ENCODE results near the gene TEAD3.

TEAD3 gene

DNA sequence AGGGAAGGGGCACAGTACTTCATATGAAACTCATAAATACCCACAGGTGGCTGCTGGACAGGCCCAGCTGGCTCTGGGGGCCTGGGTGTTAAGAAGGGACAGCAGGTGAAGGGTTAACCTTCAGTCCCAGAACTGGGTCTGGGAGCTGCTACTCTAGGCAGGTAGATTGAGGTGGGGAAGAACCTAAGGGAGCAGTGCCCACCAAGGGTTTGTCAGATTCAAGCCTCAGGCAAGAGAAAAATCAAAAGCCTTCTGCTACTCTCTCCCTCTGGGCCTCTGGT lies 23.1 kb downstream of the TEAD3 start:
- no peak for DNase-seq

DNA sequence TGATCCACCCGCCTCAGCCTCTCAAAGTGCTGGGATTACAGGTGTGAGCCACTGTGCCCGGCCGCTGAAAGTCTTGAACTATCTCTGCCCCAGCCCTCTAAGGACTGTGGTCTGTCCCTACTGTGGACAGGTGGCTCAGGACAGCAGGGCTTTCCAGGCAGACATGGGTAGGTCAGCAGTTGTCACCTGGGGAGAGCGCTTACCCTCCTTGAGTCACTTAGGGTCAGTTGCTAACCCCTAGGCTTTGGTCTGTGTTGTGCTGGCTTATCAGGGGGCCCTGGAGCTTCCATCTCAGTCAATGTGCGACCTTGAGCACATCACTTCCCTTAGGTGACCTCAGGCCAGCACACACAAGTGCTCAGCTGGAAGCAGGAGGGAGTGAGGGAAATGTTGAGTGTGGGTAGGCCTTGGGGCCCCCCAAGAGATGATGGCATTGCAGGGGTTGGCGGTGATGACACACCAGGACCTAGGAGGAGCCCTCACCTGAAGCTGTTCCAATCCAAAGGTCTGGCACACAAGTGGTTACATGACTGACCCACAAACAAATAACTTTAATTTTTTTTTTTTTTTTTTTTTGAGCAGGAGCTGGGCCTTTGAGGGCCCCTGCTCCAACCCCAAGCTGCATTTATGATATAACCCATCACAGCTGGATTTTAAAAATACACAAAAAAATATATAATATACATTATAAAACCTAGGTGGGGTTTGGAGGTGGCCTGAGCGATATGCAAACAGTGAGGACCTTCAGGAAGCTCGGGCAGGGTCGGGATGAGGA lies 23.6 kb downstream of the TEAD3 start:
- DNase-seq: no peak

DNA sequence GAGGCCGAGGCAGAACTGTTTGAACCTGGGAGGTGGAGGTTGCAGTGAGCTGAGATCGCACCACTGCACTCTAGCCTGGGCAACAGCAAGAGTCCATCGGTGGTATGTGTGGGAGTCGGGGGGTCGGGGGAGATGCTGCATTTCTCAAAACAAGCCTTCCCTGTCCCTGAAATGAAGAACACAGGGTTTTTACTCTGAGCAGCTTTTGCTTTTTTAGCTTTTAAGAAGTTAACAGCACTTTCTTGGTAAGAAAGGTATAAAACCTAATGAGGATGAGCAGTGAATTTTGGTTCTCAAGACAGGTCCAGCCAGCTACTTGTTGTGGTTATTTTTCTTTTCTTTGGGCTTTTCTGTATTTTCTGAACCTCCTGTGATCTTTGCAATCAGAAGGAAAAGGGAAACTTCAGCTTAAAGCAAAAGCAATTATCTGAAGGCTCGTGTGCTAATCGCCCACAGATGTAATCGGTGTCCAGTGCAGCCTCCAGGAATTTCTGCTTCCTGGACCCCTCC lies 25.0 kb downstream of the TEAD3 start:
- no peak for DNase-seq

DNA sequence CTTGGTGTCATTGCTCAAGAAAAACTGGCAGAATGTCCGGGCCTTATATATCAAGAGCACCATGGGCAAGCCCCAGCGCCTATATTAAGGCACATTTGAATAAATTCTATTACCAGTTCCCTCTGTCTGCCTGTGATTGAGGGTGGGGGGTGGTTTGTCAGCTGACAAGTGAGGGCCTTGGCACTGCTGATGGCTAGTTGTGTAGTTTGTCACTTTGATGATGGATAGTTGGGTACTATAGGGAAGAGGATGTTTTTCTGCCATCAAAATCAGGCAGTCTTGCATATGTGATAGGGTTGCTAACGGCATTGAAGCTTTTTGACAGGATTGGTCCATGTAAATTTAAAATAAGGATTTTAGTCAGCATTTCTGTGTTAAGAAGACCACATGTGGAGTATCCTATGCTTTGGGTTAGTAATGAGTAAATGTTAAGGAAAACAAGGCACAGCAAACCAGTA lies 26.2 kb downstream of the TEAD3 start:
- no peak for DNase-seq

DNA sequence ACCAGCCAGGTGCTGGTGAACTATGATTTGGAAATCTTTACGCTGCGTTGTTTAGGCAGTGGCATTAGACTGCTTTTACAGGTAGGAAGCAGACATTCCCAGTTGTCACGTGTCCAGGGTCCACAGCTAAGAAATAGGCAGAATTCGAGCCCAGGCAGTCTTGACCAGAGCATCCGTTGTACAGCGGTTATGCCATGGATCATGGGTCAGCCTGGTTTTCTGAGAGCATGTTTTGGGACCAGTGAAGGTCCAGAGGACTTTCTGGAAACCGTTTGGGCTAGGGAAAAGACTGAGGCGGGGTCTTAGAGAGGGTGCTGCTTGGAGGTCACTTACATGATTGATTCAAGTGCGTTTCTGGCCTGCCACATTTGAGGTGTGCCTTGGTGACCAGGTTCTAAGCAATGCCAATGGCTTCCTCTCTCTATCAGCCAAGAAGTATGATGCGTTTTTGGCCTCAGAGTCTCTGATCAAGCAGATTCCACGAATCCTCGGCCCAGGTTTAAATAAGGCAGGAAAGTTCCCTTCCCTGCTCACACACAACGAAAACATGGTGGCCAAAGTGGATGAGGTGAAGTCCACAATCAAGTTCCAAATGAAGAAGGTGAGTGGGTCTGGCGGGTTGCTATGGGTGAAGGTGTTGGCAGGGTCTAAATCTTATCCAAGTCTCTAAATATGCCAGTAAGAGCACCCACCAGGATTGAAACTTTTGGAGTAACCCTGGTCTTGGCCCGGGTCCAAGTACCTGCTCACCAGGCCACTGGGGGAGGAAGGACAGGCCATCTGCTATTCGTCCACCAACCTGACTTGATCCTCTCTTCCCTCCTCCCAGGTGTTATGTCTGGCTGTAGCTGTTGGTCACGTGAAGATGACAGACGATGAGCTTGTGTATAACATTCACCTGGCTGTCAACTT lies 26.9 kb downstream of the TEAD3 start:
- no peak for DNase-seq

DNA sequence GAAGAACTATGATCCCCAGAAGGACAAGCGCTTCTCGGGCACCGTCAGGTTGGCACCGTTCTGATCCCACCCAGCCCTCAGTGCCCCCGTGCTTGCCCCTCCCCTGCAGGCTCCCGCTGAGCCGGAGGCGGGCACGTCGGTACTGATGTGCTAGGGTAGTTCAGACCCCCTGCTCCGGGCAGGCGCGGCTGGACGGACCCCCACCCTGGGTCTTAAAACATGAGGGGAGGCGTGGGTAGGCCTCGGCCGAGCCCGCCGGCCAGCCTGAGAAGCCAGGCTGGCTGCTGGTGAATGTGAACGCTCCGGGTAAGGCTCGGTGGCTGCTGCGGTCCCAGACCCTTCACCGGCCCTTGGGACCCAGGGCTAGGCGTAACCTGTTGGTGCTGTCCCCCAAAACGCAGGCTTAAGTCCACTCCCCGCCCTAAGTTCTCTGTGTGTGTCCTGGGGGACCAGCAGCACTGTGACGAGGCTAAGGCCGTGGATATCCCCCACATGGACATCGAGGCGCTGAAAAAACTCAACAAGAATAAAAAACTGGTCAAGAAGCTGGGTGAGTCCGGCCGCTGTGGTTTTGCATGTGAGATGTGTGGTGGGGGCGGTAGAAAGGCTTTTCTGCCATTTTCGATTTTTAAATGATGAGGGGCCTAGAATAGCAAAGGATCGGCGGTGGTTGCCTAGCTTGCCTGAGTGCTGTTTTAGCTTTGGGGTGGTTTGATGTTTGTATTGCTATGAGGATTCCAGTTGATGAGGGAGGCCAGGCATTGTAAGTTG lies 27.7 kb downstream of the TEAD3 start:
- no peak for DNase-seq

DNA sequence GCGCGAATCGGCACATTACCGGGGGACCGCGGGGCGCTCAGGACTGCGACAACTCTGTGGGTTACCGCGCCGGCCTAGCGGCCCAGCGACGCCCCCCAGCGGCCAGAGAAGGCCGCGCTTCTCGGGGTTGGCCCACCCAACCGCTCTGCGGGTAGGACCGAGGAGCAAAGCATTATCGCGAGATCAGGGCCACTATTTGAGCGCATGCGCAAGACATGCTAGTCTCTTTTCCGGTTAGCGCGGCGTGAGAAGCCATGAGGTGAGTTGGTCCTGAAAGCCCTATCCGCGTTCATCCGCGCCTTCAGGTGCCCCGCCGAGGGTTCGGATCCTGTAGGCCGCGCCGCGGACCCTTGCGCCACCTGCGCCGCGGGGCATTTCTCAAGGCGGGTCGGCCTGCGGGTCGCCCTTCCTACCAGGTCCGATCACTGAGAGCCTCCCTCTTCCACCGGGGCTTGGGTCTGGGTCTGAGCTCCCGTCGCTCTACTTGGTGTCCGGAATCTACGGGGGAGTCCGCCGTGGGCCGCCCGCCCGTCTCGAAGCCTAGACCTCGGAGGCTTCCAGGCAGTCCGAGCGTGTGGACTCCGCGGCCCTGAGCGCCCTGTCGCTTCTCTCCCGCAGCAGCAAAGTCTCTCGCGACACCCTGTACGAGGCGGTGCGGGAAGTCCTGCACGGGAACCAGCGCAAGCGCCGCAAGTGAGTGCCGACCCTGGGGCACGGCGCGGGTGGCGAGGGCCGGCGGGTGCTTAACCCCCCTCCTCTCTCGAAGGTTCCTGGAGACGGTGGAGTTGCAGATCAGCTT lies 28.5 kb downstream of the TEAD3 start, which contains the start of gene RPL10A:
TSS of gene RPL10A (plus strand) at position 221 of the 799 bp plus-strand sequence. CDS start at position 255, 34 bp downstream.
- DNase-seq: peak; percentile 98

DNA sequence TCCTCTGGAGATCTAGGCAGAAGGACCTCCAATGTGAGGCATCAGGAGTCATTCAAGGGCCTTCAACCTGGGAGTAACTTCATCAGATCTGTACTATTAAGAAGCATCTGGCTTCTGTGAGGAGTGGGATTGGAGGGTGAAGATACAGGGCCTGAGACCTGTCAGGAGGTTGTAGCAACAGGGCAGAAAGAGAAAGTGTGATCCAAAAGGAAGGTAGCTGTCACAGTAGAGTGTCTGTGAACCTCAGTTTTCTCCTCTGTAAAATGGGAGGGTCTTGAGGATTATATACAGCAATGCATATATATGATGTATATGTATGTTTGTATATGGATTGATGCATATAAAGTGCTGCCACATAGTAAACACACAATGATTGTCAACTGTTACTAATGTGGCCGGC lies 31.2 kb downstream of the TEAD3 start:
- no peak for DNase-seq

DNA sequence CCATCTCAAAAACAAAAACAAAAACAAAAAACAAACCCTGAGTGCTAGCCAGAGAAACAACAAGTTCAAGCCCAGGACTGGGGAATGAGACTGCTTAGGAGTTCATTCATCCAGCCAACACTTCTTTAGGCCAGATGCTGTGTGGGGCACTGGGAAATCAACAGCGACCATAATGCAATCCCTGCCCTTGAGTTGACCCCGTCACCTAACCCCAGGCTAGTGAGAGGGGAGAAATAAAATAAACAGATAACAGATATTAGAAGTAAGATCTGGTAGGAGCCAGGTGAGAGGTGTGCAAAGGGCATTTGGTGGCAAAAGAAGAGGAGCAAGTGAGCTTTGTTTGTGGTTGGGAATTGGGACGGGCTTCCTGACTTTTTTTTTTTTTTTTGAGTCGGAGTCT lies 33.6 kb downstream of the TEAD3 start:
- no peak for DNase-seq

DNA sequence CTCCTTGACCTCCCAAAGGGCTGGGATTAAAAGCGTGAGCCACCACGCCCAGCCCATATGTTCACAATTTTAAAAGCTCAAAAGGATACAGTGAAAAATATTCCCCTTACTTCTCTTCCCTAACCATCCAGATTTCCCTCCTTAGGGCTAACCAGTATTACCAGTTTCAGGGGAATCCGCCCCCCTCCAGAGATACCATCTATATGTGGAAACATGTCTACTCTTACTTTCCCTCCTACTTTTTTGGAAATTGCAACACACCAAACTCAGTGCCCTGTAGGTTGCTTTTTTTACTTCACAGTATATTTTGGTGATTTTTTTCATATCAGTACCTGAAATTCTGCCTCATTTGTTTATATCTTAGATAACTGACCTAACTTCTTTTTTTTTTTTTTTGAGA lies 35.6 kb downstream of the TEAD3 start:
- DNase-seq: no peak

DNA sequence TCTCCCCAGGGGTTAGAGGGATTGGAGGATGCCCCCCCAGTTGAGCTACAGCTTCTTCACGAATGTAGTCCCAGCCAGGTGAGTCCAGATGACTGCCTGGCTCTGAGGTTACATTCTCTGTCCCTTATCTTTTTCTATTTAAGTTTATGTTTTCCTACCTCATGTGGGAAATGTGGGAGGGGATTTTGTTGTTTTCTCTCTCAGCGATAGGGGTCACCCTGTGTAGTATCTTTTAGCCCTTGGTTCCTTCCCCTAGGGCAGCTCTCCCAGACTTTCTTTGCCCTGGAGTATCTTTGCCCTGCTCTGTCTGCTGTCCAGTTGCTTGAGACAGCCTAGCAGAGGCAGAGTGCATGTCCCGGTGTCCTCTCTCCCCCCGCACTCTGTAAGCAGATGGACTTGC lies 39.0 kb downstream of the TEAD3 start:
- no peak for DNase-seq

DNA sequence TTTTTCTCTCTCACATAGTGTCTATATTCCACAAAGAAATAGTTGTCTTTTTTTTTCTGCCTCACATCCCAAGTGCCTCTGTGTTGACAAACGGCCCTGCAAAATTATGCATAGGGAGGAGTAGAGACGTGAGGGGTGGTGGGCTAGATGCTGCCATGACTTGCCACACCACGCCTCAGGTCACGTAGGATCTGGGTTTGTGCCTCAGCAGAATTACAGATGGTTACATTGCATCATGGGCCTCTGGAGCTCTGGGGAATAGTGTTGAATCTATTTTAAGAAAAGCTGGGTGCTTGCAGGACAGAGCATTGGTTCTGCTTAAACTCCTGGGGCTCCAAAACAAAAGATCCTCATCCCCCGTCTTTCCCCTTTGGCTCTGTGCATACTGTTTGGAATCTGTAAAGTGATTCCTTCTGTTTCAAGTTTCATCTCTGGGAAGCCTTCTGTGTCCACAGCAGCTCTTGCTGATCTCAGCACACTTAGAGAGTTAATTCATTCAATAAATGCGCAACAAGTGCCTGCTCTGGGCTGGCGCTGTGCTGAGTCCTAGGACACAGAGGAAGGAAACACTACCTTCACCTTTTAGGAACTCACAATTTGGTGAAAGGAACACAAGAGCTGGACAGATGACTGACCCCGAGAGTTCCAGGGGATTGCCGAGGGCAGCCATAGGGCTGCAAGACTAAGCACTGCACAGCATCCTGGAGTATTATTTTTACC lies 42.3 kb downstream of the TEAD3 start:
- no peak for DNase-seq

DNA sequence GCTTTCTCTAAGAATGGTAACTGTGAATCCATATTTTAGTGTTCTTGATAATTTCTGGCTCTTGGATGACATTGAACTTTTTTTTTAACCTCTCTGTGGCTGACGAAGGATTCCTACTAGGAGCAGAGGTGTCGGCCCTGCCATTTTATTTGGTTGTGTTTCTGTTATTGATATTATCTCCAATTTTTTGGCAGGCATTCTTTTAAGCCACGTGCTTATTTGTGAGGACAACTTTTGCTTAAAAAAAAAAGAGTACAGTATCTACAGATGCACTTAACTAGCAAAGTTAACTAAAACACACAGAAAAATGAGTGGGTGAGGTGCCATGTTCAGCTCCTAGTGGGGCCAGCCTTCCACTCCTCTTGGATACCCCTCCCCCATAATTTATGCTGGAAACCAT lies 43.6 kb downstream of the TEAD3 start:
- DNase-seq: no peak

DNA sequence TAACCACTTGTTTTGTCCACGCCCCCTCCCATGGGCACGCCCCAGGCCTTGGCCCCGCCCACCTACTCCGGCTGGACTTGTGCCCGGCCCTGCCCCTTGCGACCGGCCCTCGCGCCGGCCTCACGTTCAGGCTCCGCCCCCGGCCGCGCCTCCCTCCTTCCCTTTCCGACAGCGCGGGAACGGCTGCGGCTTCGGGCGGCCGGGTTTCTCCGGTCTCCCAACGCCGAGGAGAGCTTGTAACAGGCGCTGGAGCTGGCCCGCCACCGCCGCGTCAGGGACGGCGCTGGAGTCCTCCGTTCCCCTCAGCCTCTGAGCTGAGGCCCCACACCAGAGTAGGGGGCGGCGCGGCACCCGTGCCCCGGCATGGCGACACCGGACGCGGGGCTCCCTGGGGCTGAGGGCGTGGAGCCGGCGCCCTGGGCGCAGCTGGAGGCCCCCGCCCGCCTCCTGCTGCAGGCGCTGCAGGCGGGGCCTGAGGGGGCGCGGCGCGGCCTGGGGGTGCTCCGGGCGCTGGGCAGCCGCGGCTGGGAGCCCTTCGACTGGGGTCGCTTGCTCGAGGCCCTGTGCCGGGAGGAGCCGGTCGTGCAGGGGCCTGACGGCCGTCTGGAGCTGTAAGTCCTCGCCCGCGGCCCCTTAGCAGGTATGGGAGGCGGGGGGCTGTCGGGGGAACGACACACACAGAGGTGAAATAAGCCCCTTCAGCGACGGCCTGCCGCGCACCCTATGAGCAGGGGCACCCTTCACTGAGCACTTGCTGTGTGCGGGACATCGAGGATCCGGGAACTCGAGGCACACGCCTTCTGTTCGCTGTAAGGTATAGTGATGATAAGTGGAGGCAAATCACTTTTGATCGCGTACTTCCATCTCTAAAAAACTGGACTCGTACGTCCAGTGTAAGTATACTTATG lies 44.4 kb downstream of the TEAD3 start, which contains the start of gene FANCE:
TSS of gene FANCE (plus strand) at position 156 of the 908 bp plus-strand sequence. CDS start at position 364, 208 bp downstream.
- peak; percentile 88 for DNase-seq

DNA sequence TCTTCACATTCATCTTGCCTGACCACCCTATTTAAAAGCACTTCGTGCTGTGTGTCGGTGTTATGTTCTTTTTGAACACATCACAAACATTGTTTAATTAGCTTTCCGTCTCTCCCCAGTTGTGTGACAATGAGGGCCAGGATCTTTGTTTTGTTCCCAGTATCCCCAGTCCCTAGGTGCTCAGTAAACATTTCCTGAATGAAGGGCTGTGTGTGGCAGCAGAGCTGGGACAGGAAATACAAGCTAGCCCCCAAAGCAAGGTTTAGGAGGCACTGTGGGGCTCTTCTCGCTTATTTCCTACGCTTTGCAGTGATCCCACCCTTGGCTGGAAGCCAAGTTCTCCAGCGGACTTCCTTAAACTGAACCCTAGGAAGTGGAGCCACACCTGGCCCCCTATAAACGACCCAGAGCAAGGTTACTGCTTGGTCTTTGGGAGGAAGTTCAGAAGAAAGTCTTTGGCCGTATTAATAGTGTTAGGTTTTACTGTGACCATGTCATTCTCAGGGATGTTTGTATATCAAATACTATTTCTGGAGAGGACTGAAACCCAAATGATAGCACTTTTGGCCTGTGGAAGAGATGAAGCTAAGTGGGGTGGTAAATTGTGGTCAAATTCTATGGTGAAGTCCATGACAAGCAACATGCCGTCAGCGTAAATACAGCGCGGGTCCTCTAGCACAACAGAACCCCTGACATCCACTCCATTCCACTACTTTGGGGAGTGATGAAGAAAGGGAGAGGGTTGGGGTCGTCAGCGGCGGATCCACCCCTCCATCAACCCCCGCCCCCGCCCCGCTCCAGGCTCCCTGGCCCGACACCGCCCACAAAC lies 45.3 kb downstream of the TEAD3 start:
- no peak for DNase-seq

DNA sequence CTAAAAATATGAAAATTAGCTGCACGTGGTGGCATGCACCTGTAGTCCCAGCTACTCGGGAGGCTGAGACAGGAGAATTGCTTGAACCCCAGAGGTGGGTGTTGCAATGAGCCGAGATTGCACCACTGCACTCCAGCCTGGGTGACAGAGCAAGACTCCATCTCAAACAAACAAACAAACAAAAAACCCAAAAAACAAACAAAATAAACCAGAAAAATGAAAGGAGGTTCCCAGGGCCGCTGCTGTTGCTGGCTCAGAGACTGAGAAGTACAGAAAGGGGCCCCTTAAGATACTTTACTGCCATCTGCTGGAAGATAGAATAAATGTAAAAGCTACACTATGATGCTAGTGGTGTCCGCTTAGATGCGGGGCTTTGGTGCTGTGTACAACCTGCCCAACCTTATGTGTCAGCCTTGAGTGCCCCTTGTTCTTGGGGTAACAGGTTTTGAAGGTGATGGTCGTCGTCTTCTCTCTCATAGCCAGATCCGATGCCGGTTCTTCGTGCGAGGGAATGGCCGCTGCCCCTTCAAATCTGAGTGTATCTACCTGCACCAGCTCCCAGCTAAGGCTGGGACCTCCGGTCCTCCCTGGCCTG lies 47.5 kb downstream of the TEAD3 start:
- peak; percentile 78 for DNase-seq

DNA sequence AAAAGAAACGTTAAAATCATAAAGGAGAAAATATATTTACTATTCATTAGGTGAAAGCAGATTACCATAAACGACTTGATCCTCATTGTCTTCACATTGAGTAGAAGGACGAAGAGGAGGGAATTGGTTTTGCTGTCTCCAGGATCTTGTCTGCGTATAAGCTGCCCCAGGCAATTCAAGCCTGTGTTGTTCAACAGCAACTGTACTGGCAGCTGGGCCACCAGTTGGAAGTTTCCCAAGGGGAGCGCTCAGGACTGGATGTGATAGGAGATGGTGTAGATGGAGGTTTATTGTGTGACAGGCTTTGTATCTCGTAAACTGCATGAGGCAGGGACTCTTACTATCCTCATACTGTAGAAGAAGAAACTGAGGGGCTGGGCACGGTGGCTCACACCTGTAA lies 48.7 kb downstream of the TEAD3 start:
- DNase-seq: no peak

DNA sequence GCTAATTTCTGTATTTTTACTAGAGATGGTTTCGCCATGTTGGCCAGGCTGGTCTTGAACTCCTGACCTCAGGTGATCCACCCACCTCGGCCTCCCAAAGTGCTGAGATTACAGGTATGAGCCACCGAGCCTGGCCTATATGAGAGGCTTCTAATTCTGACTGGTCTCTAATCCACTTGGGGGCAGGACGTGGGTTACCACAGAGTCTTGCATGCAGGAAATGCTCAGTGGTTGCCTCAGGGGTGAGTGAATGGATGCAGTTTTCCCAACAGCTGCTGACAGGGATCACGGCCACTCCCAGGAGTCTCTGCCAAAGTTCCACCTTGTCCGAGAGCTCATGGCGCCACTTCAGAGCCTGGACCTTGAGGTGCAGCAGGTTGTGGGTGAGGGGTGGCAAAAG lies 51.2 kb downstream of the TEAD3 start:
- no peak for DNase-seq
